SK-N-MC (cell line): ENCODE results near the gene KCNK1.
"Not testable (repeated sequence)": the region's sequence is repeated elsewhere in the genome, so short reads cannot be mapped to it uniquely, and the experiment has no call there.

Experiments
- DNase-seq: peaks from one replicate; pipeline ENCODE4 v3.0.0-alpha.2; 2011; ENCODE audit warnings: low read depth, low spot score
- H3K27ac ChIP-seq: fragments of 200-600 bp; sonication (generic); 2 replicates; pipeline ENCODE4 v1.5.1; 2016; ENCODE audit warnings: mixed run types
- H3K36me3 ChIP-seq: fragments of 200-600 bp; sonication (generic); 2 replicates; pipeline ENCODE4 v1.6.1; 2017; ENCODE audit warnings: antibody characterized with exemption, low read length, mixed read lengths; ENCODE audit not compliant: insufficient read depth
- H3K4me3 ChIP-seq: fragments of 200-600 bp; sonication (generic); 2 replicates; pipeline ENCODE4 v1.5.1; 2016
- H3K9ac ChIP-seq: fragments of 200-600 bp; sonication (generic); 2 replicates; pipeline ENCODE4 v1.8.0; 2017; ENCODE audit warnings: mixed run types, mixed read lengths; ENCODE audit not compliant: insufficient read length
- H3K9me3 ChIP-seq: fragments of 200-600 bp; sonication (generic); 2 replicates; pipeline ENCODE4 v1.6.1; 2017; ENCODE audit warnings: low read depth, mild to moderate bottlenecking, antibody characterized with exemption, low read length, moderate library complexity, mixed read lengths
- EZH2 ChIP-seq: fragments of 200-600 bp; sonication (generic); IDR thresholded peaks from one replicate; pipeline ENCODE4 v1.6.1; 2017; ENCODE audit warnings: antibody characterized with exemption
- FOXP2 ChIP-seq: optimal IDR thresholded peaks from 2 replicates; pipeline ENCODE3; 2011; ENCODE audit warnings: mild to moderate bottlenecking, moderate library complexity; ENCODE audit not compliant: insufficient read depth; ENCODE audit errors: extremely low read length, control extremely low read depth
- POLR2AphosphoS5 ChIP-seq: IDR thresholded peaks from 2 replicates; pipeline ENCODE4 v1.6.1; 2012; ENCODE audit warnings: mild to moderate bottlenecking, low read depth, low read length, borderline replicate concordance

KCNK1 gene

GRCh38 chr1:233664804-233665574 lies 51.1 kb downstream of the KCNK1 start:
- Histone ChIP-seq H3K4me3 (no peak overlapping the region), H3K9ac (no peak overlapping the region), H3K9me3 (no peaks in the 10 kb centered on the region), H3K27ac (no peak overlapping the region), H3K36me3 (no peaks in the 10 kb centered on the region)
- TF ChIP-seq POLR2AphosphoS5, result no peak
- TF ChIP-seq EZH2, result no peak
- no peak for TF ChIP-seq FOXP2
- no peak for DNase-seq

DNA sequence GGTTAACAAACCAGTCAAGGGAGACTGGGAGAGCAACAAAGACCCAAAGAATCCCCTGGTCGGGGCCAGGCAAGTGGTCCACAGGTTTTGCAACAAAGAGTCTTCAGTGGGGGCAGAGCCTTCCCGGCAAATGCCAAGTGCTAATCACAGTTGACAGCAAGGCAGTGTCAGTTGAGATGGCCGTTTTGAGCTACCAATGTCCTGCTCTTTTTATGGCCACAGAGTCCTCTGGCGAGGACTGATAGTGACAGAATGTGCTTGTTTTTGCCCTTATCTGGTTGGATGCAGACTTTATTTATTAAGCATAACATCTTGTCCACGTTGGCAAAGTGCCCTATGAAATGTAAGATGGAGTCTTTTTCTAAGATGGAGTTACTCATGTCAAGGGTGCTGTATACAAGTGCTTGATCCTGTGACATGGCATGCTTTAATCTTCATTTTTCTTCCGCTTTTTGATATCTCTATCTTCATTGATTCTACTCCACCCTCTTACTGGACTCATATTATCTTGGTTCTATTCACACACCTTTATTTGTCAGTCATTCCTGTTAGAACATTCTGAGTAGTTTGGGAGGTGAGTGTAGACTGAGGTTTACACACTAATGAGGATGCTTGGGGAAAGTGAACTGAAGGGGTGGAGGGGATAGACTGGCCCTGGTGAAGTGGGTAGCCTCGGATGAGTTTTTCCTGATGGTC lies 51.8 kb downstream of the KCNK1 start:
- TF ChIP-seq POLR2AphosphoS5 (no peak), FOXP2 (no peak), EZH2 (no peak)
- H3K9me3 ChIP-seq, result no peaks in the 10 kb centered on the region
- no peak overlapping the region for H3K9ac ChIP-seq
- no peak for DNase-seq
- no peak overlapping the region for H3K27ac ChIP-seq
- no peak overlapping the region for H3K4me3 ChIP-seq
- H3K36me3 ChIP-seq, result no peaks in the 10 kb centered on the region

GRCh38 chr1:233667741-233668140 lies 53.8 kb downstream of the KCNK1 start:
- Histone ChIP-seq H3K36me3 (no peaks in the 10 kb centered on the region), H3K4me3 (no peak overlapping the region), H3K9me3 (no peaks in the 10 kb centered on the region), H3K27ac (no peak overlapping the region), H3K9ac (no peak overlapping the region)
- no peak for DNase-seq
- no peak for TF ChIP-seq POLR2AphosphoS5
- TF ChIP-seq FOXP2, result no peak
- no peak for TF ChIP-seq EZH2

DNA sequence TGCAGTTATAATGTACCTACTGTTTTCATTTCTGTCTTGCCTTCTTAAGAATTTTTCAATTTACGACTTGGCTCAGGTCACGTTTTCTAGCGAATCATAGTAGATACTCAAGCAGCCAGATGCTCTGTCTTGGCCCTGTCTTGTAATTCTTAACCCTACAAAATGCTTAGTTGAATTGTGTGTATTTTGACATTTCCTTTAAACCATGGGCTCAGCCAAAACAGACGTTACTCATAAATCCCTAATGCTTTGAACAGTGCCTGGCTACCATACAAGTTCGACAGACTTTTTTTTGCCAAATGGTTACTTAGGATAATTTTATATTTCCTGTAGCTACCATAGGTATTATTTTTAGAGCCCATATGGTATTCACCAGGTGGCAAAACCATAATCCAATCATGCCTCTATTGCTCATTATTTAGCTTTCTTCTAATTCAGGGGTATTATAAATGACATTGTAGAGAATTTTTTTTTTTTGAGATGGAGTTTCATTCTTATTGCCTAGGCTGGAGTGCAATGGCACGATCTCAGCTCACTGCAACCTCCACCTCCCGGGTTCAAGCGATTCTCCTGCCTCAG lies 54.3 kb downstream of the KCNK1 start:
- no peak overlapping the region for H3K9ac ChIP-seq
- TF ChIP-seq POLR2AphosphoS5 (no peak), FOXP2 (no peak), EZH2 (no peak)
- H3K9me3 ChIP-seq, result no peaks in the 10 kb centered on the region
- H3K27ac ChIP-seq, result no peak overlapping the region
- no peaks in the 10 kb centered on the region for H3K36me3 ChIP-seq
- no peak overlapping the region for H3K4me3 ChIP-seq
- no peak for DNase-seq

DNA sequence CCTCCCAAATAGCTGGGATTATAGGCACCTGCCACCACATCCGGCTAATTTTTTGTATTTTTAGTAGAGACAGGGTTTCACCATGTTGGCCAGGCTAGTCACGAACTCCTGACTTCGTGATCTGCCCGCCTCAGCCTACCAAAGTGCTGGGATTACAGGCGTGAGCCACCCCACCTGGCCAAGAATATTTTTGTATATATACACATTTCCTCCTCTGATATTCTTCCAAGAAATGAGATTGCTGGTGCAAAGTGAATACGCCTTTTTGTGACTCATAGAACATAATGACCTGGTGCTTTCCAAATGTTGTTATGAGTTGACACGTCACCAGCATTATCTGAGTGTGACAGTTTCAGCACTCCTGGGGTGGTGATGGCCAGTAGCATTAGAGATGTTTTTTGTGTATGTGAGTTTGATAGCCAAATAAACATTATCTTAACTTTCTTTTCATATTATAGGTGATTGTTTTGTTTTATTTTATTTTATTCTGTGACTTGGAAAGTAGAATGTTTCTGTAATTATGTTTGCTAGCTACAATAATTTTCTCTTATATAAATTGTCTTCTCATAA lies 54.9 kb downstream of the KCNK1 start:
- Histone ChIP-seq H3K27ac (no peak overlapping the region), H3K4me3 (no peak overlapping the region), H3K36me3 (no peaks in the 10 kb centered on the region), H3K9ac (no peak overlapping the region), H3K9me3 (no peaks in the 10 kb centered on the region)
- DNase-seq, result no peak
- TF ChIP-seq POLR2AphosphoS5, result no peak
- no peak for TF ChIP-seq FOXP2
- TF ChIP-seq EZH2, result no peak

- H3K4me3 ChIP-seq, H3K36me3 ChIP-seq, H3K27ac ChIP-seq, H3K9ac ChIP-seq, H3K9me3 ChIP-seq, DNase-seq: not testable (repeated sequence)
These were observed 56.5 kb downstream of the KCNK1 start for GRCh38 chr1:233670363-233670762.

DNA sequence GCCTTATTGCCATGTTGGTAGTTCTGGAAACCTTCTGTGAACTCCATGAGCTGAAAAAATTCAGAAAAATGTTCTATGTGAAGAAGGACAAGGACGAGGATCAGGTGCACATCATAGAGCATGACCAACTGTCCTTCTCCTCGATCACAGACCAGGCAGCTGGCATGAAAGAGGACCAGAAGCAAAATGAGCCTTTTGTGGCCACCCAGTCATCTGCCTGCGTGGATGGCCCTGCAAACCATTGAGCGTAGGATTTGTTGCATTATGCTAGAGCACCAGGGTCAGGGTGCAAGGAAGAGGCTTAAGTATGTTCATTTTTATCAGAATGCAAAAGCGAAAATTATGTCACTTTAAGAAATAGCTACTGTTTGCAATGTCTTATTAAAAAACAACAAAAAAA lies 57.4 kb downstream of the KCNK1 start:
- Histone ChIP-seq H3K4me3 (no peak overlapping the region), H3K9ac (no peak overlapping the region), H3K36me3 (no peaks in the 10 kb centered on the region), H3K9me3 (no peaks in the 10 kb centered on the region), H3K27ac (no peak overlapping the region)
- TF ChIP-seq POLR2AphosphoS5 (no peak), FOXP2 (no peak), EZH2 (no peak)
- DNase-seq, result no peak

DNA sequence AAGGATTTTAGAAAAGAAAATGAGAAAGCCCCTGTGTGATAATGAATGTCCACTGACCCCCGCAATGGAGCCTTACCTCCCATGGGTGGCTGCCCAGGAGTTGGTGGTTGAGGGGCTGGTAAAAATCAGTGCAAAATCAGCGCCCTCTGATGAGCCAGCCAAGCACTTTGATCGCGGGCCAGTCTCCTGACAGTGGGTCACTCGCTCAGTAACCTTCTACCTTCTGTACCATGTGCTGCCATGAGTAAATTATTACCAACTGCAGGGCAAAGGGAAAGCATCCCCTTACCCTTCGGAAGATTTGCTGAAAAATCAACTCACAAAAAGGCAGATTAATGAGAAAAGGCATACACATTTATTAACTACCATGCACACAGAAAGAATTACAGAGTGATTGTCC lies 58.8 kb downstream of the KCNK1 start:
- TF ChIP-seq POLR2AphosphoS5, result no peak
- no peak for TF ChIP-seq EZH2
- TF ChIP-seq FOXP2, result no peak
- DNase-seq, result no peak
- Histone ChIP-seq H3K27ac (no peak overlapping the region), H3K4me3 (no peak overlapping the region), H3K9me3 (no peaks in the 10 kb centered on the region), H3K9ac (no peak overlapping the region), H3K36me3 (no peaks in the 10 kb centered on the region)
